Measurements from ENCODE around the gene UBL4A.

Gene UBL4A

DNA sequence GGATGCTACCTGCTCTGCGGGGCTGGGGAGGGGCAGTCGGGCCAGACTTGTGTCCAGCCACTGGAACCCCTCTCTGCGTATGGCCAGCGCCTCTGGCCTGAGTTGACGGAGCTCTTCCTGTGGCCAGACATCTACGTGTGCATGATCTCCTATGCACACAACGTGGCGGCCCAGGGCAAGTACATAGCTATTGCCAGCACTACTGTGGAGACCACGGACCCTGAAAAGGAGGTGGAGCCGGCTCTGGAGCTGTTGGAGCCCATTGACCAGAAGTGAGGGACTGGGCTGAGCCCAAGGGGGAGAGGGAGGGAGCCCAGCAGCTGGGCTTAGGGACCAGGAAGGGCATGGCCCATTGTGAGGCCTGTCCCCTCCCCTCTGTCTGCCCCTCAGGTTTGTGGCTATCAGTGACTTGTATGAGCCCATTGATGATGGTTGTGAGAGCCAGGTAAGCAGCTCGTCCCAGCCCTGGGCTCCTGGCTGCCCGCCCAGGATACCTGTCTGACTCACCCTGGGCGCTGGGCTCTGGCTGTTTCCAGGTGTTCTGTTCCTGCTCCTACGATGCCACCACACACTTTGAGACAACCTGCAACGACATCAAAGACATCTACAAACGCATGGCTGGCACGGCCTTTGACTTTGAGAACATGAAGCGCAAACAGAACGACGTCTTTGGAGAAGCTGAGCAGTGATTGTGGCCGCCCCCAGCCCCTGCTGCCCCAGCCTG is 44.3 kb downstream of the UBL4A start:
- no peak for TF ChIP-seq SPI1 (IDR thresholded peaks at IDR 0.05; ENCODE audit: borderline replicate concordance, low read depth)
- TF ChIP-seq, protein P1, sequence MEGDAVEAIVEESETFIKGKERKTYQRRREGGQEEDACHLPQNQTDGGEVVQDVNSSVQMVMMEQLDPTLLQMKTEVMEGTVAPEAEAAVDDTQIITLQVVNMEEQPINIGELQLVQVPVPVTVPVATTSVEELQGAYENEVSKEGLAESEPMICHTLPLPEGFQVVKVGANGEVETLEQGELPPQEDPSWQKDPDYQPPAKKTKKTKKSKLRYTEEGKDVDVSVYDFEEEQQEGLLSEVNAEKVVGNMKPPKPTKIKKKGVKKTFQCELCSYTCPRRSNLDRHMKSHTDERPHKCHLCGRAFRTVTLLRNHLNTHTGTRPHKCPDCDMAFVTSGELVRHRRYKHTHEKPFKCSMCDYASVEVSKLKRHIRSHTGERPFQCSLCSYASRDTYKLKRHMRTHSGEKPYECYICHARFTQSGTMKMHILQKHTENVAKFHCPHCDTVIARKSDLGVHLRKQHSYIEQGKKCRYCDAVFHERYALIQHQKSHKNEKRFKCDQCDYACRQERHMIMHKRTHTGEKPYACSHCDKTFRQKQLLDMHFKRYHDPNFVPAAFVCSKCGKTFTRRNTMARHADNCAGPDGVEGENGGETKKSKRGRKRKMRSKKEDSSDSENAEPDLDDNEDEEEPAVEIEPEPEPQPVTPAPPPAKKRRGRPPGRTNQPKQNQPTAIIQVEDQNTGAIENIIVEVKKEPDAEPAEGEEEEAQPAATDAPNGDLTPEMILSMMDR (IDR thresholded peaks at IDR 0.05; ENCODE audit: insufficient read depth, low read length): no peak
- no peak for TF ChIP-seq GABPA (IDR thresholded peaks at IDR 0.05; ENCODE audit: low read depth)
- TF ChIP-seq POLR2AphosphoS5 (IDR thresholded peaks at IDR 0.05; ENCODE audit: low read depth): no peak
- TF ChIP-seq, protein P2, sequence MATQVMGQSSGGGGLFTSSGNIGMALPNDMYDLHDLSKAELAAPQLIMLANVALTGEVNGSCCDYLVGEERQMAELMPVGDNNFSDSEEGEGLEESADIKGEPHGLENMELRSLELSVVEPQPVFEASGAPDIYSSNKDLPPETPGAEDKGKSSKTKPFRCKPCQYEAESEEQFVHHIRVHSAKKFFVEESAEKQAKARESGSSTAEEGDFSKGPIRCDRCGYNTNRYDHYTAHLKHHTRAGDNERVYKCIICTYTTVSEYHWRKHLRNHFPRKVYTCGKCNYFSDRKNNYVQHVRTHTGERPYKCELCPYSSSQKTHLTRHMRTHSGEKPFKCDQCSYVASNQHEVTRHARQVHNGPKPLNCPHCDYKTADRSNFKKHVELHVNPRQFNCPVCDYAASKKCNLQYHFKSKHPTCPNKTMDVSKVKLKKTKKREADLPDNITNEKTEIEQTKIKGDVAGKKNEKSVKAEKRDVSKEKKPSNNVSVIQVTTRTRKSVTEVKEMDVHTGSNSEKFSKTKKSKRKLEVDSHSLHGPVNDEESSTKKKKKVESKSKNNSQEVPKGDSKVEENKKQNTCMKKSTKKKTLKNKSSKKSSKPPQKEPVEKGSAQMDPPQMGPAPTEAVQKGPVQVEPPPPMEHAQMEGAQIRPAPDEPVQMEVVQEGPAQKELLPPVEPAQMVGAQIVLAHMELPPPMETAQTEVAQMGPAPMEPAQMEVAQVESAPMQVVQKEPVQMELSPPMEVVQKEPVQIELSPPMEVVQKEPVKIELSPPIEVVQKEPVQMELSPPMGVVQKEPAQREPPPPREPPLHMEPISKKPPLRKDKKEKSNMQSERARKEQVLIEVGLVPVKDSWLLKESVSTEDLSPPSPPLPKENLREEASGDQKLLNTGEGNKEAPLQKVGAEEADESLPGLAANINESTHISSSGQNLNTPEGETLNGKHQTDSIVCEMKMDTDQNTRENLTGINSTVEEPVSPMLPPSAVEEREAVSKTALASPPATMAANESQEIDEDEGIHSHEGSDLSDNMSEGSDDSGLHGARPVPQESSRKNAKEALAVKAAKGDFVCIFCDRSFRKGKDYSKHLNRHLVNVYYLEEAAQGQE (IDR thresholded peaks at IDR 0.05; ENCODE audit: insufficient replicate concordance, low read depth): no peak
- DNase-seq (ENCODE audit: low read depth in 1 of 2, low spot score in 1 of 2): no peak
- Histone ChIP-seq H3K27me3 (ENCODE audit: insufficient read depth, poor library complexity, severe bottlenecking) (no peaks in the 10 kb centered on the region), H3K27ac (replicated peaks) (no peak overlapping the region), H3K4me3 (replicated peaks; ENCODE audit: insufficient read depth, low read length) (no peak overlapping the region)

DNA sequence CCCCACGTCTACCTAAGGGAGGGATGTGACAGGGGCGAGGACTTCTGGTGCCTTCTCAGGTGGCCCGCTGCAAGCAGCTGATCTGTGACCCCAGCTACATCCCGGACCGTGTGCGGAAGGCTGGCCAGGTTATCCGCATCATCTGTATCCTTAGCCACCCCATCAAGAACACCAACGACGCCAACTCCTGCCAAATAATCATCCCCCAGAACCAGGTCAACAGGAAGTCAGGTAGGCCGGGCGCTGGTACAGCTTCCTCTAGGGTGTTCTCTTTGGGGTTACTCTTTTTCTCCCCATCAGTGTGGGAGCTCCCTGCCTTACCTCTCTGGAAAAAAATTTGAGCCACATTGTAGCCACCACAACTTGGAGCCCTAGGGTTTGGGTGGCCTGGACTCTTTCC is 44.9 kb downstream of the UBL4A start:
- Histone ChIP-seq H3K27me3 (ENCODE audit: insufficient read depth, poor library complexity, severe bottlenecking) (no peaks in the 10 kb centered on the region), H3K27ac (replicated peaks) (no peak overlapping the region), H3K4me3 (replicated peaks; ENCODE audit: insufficient read depth, low read length) (no peak overlapping the region)
- TF ChIP-seq, protein P2 (IDR thresholded peaks at IDR 0.05; ENCODE audit: insufficient replicate concordance, low read depth): no peak
- no peak for TF ChIP-seq POLR2AphosphoS5 (IDR thresholded peaks at IDR 0.05; ENCODE audit: low read depth)
- TF ChIP-seq, protein P1 (IDR thresholded peaks at IDR 0.05; ENCODE audit: insufficient read depth, low read length): no peak
- TF ChIP-seq GABPA (IDR thresholded peaks at IDR 0.05; ENCODE audit: low read depth): no peak
- TF ChIP-seq SPI1 (IDR thresholded peaks at IDR 0.05; ENCODE audit: borderline replicate concordance, low read depth): no peak
- DNase-seq (ENCODE audit: low read depth in 1 of 2, low spot score in 1 of 2): no peak

DNA sequence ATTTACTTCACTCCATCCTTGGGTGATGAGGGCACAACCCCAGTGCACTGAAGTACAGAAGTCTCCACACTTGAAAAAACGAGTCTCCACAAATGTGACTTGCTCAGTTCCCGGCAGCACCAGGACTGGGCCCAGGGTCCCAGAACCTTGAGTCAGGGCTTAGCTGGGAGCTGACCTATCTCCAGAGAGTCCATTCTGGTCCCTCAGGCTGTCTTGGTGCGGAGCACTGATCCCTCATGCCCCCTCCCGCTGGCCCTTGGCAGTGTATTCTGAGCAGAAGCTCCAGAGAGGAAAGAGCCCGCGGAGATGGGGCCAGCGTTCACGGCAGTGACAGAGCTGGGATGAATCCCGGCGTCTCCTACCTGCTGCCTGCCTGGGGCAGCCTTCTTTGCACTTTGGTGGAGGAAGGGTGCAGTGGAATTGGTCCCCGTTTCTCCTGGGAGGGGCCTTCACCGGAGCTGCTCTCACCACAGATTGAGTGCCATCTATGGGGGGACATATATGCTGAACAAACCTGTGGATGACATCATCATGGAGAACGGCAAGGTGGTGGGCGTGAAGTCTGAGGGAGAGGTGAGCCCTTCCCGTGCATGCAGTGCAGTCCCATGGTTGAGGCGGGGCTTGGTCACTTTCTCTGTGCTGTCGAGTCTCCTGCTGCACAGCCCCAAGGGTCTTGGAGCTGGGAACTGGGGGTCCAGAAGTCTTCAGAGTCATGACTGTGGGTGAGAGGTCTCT is 45.6 kb downstream of the UBL4A start:
- H3K27me3 ChIP-seq (ENCODE audit: insufficient read depth, poor library complexity, severe bottlenecking): no peaks in the 10 kb centered on the region
- no peak for DNase-seq (ENCODE audit: low read depth in 1 of 2, low spot score in 1 of 2)
- TF ChIP-seq SPI1 (IDR thresholded peaks at IDR 0.05; ENCODE audit: borderline replicate concordance, low read depth): no peak
- TF ChIP-seq, protein P2 (IDR thresholded peaks at IDR 0.05; ENCODE audit: insufficient replicate concordance, low read depth): no peak

More for the DNA sequence above, 45.6 kb downstream of the UBL4A start:
- no peak overlapping the region for H3K4me3 ChIP-seq (replicated peaks; ENCODE audit: insufficient read depth, low read length)
- no peak overlapping the region for H3K27ac ChIP-seq (replicated peaks)
